GM18508 (cell line): ENCODE data around the gene WFDC10B.
"Not testable (repeated sequence)": the region's sequence is repeated elsewhere in the genome, so short reads cannot be mapped to it uniquely, and the experiment has no call there.

ENCODE experiments used
- ATAC-seq: cut with Tn5 transposase; IDR thresholded peaks from one replicate; pipeline ENCODE4 v1.9.1; 2021; ENCODE audit warnings: moderate number of reproducible peaks; ENCODE audit not compliant: insufficient read depth, unreplicated experiment

WFDC10B gene

GRCh38 chr20:45649312-45649863 is 55.4 kb downstream of the WFDC10B start:
- no peak for ATAC-seq

GRCh38 chr20:45647441-45648050 is 57.3 kb downstream of the WFDC10B start:
- ATAC-seq = no peak

GRCh38 chr20:45646875-45647274 is 57.9 kb downstream of the WFDC10B start:
- no peak for ATAC-seq

- ATAC-seq = not testable (repeated sequence)
Measured at GRCh38 chr20:45645869-45646268, 59.0 kb downstream of the WFDC10B start.

- ATAC-seq = not testable (repeated sequence)
Measured at GRCh38 chr20:45641076-45641475, 63.7 kb downstream of the WFDC10B start.

GRCh38 chr20:45639687-45640086 is 65.1 kb downstream of the WFDC10B start:
- no peak for ATAC-seq

GRCh38 chr20:45636513-45636912 is 68.3 kb downstream of the WFDC10B start:
- no peak for ATAC-seq
